DLD1 (cell line): ENCODE data around the gene SIAE.

Experiments used
- in situ Hi-C: cut with HindIII; loops from 2 replicates; pipeline ENCODE4 v1.10.0; 2017; ENCODE audit warnings: low sequenced_read_pairs

The SIAE gene, protein sequence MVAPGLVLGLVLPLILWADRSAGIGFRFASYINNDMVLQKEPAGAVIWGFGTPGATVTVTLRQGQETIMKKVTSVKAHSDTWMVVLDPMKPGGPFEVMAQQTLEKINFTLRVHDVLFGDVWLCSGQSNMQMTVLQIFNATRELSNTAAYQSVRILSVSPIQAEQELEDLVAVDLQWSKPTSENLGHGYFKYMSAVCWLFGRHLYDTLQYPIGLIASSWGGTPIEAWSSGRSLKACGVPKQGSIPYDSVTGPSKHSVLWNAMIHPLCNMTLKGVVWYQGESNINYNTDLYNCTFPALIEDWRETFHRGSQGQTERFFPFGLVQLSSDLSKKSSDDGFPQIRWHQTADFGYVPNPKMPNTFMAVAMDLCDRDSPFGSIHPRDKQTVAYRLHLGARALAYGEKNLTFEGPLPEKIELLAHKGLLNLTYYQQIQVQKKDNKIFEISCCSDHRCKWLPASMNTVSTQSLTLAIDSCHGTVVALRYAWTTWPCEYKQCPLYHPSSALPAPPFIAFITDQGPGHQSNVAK

DNA sequence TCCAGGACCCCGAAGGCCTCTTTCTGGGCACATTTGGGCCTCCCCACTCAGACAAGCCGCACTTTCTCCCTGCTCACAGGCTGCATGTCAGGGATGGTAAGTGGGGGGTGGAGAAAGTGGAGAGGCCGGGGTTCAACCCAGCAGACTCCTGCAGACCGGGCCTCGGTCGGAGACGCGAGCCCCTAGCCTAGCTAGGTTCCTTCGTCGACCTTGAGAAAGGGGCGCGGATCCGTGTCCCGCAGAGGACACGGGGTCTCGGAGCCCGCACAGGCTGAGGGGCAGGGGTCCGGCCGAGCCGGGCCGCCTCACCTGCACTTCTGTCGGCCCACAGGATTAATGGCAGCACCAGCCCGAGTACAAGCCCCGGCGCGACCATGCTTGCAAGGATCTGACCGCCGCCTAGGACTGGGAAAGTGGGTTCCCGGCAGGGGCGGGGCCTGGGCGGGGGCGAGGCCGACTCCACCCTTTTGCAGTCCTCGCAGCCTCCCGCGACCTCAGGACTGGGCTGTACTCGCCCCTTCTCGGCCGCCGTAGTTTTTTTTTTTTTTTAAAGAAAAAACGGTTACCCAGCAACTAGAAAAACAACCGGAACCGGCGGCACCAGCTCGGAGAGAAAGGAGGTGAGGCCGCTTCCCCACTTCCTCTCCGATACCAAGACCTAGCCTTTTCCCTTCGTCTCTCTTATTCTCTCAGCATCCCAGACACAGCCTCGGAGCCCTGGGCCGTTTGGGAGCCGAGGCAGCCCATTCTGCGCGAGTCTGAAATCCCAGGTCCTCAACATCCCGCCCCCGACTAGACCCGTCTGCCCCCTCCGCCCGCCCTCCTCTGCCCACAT lies at the start of gene SIAE, which contains the start of gene SPA17:
Gene SIAE, minus strand, starts transcription at position 407 of the 835 bp plus-strand sequence. Its CDS starts 31 bp downstream, at position 376.
Gene SPA17, plus strand, starts transcription at position 572 of the 835 bp plus-strand sequence. CDS start 1,361 bp downstream, outside the sequence.
- in situ Hi-C loops, result no loop called here

DNA sequence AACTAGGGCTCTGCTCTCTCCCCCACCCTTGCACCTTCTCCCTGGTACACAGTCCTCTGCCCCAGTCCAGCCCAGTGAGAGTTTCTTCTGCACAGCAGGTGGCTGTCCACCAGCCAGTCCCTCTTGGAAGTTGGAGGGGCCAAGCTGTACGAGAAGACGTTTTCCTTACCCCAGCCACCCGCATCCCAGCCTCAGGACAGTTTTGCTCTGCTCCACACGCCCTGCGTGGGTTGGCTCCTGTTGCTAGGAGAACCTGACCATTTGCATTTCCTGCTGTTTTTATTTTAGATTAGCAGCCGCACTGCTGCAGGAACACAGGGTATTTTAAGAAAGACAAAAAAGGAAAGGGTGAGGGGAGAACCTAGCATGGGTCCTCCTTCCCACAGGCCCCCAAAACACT lies 48.6 kb upstream of the SIAE start:
- in situ Hi-C loops, result no loop called here

DNA sequence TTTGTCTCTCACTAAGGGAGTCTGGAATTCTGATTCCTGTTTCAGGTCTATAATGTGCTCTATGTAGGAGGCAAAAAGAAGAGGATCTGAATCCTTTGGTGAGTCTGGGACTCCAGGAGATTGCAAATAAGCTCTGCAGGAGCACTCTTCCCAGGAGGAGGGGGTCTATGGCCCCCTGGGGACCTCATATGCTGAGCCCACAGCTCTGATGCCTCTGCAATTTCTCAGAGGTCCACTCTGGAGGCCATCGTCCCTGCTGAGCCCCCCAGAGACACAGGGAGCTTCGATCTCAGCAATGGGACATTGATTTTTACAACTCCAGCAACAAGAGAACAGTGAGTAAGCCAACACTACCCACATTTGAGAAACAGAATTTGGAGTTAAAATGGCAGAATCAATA lies 46.0 kb upstream of the SIAE start:
- in situ Hi-C loops, result no loop called here

DNA sequence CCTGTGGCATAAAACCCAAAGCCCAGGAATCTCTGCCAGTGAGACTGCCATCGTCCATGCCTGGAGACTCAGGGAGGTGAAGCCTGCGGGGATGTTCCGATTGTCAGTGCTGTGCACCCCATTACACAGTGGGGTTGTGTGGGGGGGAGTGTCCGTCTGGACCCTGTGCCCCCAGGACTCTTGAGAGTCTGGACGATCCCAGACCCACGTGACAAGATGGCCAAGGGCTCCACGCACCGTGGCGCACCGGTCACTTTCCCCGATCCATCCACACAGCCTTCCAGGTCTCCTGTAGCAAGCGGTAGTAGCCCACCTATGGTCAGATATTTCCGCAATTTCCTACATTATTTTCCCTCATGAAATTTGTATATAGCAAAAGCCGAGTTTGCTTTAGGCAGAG lies 45.3 kb upstream of the SIAE start:
- in situ Hi-C loops, result no loop called here

DNA sequence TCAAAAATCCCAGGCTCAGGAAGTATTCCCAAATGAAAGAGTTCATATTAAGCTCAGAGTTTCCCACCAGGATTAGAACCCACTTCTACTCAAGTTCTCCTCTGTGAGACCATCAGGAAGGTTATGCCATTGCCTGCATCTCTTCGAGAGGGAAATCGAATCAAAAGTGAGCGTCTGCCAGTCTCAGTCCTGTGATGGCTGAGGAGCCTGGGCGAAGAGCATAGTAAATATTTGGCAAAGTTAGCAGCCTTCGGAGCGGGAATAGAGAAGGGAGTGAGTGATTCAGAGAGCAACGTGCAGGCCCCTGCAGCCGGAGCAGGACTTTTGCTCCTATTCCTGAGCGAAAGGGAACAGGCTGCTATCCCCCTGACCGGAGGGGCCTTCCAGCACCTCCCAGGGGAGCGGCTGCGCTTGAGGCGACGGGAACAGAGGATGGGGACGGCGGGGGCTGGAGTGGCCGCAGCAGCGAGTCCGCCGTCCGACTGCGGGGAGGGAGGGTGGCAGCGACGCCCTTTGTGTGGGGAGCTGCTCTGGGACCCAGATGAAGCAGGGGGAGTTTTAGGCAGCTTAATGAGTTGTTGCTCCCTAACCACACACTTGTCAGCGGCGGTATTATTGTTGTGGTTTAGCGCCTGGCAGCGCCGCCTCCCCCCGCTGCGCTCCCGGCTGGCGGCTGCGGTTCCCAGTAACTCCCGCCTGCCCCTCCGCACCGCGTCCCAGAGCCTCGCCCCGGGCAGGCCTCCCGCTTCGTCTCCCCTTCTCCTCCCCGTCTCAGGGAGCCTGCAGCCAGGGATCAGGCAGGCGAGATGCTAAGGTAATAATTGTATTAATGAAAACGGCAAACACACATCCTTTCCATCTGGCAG lies 44.5 kb upstream of the SIAE start:
- in situ Hi-C loops, result no loop called here

DNA sequence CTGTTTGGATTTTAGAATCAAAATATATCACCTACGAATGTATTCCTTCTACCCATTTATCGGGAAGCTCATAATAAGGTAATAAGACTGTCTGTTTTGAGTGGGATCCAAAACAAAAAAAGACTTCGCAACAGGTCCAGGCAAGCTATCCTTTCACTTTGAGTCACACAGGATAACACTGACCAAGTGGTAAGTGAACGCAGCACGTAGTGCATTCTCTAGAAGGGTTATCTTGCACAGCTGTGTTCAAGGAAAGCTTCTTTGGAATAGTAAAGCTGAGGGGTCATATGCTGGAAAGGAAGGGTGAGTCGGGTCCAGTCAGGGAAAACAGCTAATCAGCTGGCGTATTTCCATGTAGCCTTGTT lies 43.9 kb upstream of the SIAE start:
- in situ Hi-C loops, result no loop called here

DNA sequence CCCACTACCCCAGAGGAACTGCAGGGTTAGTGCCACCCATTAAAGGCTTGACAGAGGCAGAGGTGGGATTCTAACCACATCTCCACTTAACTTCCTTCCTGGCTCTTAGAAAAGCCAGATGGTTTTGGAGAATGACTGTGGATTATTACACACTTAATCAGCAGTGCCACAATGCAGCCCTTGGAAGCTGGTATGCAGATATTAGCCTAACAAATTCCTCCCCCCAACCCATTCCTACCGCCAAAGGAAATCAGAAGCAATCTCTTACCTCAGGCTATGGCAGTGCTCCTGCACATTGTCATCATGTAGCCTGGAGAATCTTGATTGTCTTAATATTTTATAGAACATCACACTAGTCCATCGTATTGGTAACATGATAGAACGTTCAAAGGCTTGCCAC lies 43.1 kb upstream of the SIAE start:
- in situ Hi-C loops, result no loop called here

DNA sequence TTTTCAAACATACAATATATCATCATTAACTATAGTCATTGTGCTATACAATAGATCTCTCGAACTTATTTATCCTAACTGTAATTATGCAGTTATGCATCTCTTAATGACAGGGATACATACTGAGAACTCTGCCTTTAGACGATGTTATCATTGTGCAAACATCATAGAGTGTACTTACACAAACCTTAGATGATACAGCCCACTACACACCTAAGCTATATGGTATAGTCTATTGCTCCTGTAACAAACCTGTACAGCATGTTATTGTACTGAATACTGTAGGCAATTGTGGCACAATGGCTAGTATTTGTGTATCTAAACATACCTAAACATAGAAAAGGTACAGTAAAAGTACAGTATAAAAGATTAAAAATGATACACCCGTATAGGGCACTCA lies 38.9 kb upstream of the SIAE start:
- in situ Hi-C loops, result no loop called here

DNA sequence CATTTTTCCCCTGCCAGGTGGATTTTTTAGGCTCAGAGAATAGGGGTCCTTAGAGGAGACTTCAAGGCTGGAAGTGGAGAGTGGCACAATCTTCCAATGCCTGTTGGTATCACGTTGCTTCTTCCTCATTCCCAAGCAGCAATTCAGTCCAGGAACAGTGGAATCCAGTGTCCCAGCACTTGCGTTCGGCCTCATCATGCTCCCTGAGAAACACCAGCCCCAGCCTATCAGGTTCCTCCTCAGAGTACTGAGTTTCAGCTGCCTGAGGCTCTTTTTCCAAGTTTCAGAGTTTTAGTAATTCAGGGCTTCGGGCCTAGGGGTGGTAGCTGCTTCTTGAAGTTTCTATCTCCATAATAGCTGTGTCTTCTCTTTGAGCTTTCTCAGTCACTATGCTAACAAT lies 34.3 kb upstream of the SIAE start:
- in situ Hi-C loops, result loop anchor here (5.0 kb wide), 1 partner anchor 46 kb away; no protein-coding TSS in a partner anchor

DNA sequence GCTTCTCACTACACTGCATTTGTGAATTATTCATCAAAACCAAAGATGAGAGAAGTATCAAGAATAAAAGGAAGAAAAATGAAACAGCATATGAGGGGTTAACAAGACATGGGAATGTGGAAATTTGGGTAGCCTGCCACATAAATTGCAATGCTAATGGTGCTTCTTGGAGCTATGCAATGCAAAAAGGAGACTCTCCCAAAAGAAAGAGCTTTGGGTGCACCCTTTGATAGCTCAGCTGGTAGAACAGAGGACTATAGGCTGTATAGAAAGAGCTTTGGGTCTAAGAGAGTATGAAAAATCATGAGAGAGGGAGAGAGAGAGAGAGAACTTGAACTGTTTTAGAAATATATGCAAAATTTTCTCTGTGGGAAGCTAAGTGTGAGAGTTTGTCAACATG lies 26.5 kb upstream of the SIAE start:
- in situ Hi-C loops, result no loop called here

DNA sequence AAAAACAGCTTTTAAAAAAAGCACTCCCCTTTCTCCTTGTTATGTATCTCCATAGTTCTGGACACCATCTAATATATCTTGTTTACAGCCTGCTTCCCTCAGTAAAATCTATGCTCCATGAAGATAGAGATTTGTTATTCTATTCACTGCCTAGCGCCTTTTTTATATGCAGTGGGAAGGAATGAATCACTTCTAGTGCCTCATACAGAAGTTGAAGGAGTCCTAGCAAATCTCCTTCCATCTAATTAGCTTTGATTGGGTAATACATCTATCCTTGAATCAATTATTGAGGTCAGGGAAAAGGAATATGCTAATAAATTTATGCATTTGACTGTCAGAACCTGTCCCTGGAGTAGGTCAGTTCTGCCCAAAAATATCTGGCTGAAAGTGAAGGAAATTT lies 26.0 kb upstream of the SIAE start:
- in situ Hi-C loops, result no loop called here

DNA sequence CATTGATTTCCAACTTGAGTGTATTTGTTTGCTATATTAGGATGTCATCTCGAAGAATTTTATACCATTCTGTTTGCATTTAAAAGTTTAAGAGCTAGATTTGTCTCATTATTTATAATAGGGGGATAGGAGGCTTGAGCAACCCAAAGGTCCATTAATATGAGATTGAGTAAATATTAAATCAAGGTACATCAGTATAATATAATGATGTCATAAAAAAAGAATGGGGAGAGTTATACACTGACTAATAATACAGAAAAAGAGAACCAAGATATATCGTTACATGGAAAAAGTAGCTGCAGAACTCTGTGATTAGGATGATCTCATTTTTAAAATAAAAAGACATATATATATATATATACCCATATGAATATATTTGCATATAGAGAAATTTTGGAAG lies 19.6 kb upstream of the SIAE start:
- in situ Hi-C loops, result no loop called here

DNA sequence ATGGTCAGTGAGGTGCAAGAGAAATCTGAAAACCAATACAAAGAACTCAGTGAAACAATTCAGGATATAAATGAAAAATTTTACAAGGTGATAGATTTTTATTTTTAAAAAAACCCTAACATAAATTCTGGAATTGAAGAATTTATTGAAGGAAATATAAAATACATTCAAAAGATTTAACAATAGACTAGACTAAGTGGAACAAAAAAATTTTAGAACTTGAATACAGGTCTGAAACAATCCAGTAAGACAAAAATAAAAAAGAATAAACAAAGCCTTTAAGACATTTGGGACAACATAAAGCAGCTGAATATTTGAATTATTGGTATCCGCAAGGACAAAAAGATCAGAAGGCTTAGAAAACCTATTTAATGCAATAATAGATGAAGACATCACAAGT lies 8.9 kb upstream of the SIAE start:
- in situ Hi-C loops, result no loop called here

DNA sequence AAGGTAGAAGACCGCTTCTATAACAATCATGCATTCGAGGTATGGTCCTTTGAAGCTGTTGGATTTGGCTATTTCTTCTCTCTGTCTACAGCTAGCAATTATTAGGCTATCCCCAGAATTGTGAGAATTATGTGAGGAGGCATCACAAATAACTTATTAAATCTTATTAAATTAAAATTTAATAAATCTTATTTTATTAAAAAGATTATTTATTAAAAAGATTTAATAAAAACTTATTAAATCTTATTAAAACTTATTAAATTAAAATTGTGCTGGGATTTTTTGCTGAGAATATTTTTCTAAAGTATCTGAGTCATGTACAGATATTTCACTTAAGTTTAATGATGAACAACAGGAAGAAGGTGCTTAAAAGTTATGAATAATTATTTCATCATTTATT lies 7.9 kb upstream of the SIAE start:
- in situ Hi-C loops, result no loop called here

DNA sequence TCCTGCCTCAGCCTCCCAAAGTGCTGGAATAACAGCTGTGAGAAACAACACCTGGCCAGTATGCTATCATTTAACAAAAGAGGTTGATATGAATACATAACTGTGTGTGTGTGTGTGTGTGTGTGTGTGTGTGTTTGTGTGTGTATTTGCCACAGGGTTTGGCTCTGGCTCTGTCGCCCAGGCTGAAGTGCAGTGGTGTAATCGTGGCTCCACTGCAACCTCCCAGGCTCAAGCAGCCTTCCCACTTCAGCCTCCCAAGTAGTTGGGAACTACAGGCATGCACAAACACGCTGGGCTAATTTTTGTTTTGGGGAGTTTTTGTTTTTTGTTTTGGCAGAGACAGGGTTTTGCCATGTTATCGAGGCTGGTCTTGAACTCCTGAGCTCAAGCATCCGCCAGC lies 4.9 kb upstream of the SIAE start:
- in situ Hi-C loops, result no loop called here

DNA sequence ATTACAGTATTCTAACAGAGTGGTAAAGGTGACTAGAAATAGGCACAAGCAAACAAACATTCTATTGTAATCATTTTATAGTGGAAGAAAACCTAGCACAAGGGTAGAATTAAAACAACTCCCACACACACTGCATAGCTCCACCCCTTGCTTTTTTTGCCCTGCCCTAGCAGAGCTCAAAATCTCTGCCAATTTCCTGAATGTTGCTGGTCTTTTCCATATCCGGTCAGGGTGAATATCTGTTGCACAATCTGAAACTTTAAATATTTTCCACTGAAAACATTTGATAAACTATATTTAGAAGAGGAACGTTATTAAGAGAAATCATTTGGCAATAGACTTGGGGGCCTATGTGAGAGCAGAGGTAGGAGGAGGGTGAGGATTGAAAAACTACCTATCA lies 2.8 kb upstream of the SIAE start:
- in situ Hi-C loops, result no loop called here

DNA sequence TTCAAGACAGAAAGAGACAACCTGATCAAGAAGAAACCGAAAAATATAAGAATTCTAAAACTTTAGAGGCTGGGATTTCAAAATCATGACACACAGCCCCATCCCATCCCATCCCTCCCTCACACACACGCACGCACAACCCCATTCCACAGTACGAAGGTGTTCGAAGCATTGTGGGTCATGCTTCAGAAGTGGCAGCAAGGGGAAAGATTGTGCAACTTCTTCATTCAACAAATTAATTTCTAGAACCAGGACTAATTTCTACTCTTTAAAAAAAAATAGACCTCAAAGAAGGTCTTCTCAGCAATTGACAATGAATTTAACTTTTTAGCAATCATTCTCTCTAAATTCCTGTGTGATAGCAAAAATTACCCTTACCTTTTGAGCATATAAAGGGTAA lies 1.0 kb upstream of the SIAE start:
- in situ Hi-C loops, result no loop called here

DNA sequence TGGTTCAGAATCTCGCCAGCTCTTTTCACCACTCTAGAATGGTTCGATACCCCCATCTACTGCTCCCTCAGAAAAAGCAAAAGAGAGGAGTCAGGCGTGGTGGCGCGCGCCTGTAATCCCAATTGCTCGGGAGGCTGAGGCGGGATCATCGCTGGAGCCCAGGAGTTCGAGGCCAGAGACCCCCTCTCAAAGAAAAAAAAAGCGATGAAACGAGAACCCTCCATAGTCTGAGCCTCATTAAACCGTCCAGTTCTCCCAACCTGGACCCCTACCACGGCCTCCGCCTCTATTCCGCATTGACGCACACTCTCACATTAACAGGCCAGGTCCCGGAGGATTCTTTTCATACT lies 604 bp upstream of the SIAE start:
- in situ Hi-C loops, result no loop called here

DNA sequence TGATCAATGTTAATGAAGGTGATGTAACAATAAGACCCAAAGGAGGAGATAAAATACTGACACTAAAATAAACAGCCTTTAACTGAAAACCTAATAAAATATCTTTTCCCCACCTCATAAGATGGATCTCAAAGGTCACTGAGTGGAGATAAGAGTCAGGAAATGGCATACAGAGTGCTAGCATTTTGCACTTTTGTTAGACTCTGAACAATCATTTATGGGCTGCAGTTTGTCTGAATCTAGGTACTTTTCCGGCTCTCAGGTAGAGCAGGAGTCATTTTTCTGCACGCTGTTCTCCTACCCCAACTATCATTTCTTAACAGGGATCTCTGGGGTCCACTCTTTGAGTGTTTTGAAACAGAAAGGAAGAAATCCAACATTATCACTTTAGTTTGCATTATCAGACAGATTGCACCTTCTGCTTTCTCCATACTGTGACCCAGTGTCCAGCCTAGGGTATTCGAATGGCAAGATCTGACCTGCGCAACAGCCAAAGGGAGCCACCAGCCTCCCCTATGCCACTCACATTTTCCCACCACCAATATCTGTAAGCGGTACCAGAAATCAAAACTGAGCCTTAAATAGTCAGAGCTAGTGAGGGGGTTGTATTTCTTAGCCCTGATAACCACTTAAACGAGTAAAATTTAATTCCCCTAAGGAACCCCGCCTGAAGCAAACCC lies 863 bp downstream of the SIAE start:
- in situ Hi-C loops, result no loop called here

DNA sequence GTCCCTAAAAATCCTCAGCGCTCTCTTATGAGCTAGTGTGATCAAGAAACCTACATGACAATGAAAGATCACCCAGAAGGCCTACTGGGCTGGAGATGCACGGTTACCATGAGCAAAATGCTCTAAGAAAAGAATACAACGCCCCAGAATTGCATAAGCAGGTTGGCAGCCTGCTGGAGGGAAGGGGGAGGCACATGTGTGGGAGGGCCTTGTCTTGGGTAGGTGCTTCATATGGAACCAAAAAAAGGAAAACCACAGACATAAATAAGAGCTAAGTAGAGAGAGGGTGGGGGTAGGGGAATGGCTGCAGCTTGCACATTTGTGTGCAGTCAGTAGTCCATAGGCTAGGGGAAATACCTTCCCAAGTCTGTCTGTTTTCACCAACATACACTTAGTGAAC lies 2.8 kb downstream of the SIAE start:
- in situ Hi-C loops, result no loop called here
